Activated gamma-delta T cell treated with Interleukin-2 at 50 U/mL for 16 hours (primary cell): Measurements from ENCODE around the gene HACD2.
A peak's percentile ranks its signal among the peaks of the same experiment; 100 is the strongest.

ENCODE experiments used
- DNase-seq: peaks from one replicate; pipeline ENCODE4 v3.0.0-alpha.2; 2020

Gene HACD2

DNA sequence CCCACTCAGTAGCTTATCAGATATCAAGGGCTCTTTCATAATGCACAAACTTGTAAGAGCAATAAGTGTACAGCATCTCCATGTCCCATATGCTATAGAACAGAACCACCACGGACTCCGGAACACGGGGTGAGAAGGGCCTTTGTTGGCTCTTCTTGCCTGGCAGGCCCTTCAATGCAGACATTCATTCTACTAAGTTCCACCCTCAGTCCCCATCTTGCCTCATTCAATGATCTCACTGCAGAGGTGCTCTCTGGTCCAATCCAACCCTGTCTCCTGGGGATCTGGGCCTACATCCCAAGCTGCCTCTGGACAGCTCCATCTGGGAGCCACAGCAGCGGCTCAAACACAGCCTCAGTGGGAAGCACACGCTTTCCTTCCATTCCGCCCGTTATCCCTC lies 16.8 kb downstream of the HACD2 start:
- DNase-seq: no peak

DNA sequence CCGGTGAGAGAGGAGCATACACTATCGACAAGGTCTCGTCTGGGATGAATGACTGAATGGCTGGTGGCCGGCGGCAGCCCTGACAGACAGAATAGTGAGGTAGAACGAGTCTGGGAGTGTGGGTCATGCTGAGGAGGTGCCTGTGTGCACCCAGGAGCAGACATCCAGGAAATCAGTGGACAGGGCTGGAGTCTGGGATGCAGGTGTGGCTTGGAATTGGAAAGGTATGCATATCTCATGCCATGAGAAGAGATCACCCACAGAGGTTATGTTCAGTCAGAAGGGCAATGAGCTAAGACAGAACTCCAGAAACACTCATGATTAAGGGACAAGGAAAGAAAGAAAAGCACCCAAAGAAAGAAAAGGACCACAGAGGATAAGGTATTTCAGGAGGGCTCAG lies 20.8 kb downstream of the HACD2 start:
- no peak for DNase-seq

DNA sequence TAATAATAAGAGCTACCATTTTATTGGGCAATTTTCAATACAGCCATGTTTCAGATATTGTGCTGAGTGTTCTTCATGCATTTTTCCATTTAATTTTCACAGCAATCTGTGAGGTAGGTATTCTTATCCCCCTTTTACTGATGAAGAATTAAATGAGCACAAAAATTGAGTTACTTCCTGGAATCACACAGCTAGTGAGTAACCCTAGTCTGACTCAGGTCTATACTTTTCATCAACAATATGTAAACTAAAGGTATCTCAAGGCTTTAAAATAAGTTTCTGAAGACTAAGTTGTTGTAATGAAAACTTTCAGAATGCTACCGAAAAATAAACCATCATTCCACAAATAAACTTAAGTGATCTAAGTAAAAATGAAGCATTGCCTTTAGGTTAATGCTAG lies 22.3 kb downstream of the HACD2 start:
- no peak for DNase-seq

DNA sequence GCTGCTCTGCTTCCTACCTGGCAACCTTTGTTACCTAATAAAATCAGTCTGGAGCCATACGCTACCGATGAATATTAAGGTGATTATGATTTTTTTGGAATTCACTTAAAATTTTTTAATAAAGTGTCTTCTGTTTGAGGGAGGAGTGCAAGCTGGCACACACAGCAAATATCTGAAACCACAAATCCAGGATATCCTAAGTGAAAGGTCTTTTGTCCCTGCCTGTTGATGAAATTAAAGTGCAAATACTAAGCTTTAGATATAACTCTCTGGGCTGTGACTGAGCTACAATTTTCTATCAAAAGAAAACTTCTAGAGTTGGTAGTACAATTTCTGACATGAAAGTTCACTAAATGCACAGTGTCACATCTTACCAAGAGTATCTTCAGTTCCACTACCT lies 23.7 kb downstream of the HACD2 start:
- no peak for DNase-seq

DNA sequence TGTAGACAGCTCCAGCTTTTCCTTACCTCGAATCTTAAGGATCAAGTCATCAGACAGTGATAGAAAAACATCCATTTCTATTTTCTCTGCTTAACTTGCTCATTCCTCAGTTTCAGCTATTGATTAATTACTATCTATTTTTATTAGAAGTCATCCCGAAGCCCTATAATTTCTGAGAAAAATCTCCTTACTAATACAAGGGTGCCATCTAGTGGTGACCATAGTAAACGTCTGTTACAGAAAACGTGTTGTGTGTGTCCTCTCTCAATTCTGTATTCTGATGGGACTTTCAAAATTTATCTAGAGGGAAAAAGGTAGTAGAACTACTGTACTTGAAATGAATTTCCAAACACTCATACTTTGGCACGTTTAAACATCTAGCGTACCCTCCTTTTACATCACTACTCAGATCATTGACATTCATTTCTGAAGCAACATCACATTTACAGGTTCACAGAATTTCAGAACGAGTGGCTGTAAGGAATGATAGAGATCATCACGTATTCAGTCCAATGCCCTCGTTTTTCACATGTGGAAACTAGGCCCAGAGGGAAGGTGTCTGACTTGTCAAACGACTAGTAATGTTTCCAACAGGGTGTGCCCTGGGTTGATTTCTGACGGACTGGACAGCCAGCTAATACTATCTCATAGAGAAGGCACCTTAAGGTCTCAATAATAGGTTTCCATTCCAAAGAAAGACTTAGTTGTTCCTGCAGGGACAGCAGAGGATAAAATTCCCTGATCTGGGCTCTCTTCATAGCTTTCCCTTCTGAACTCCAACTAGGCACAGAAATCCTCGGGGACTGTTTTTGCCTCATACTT lies 25.6 kb downstream of the HACD2 start:
- peak; percentile 8 for DNase-seq

DNA sequence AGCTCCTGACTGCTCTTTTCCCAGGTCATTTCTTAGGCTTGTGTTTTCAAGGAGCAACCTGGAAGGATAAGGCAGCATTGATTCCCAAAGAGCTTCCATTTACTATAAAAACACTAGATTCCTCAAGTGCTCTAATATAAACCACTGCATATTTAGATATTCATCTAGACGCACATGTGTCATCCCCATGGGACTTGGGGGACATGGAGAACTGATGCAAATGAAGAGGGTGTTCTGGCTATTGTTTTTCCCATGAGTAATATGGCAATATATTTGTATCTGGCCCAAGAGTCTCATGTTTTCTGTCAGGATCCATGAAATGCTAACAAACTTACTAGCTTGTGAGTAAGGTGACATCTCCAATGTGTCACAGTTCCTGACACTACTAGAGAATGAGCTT lies 31.3 kb downstream of the HACD2 start:
- no peak for DNase-seq

DNA sequence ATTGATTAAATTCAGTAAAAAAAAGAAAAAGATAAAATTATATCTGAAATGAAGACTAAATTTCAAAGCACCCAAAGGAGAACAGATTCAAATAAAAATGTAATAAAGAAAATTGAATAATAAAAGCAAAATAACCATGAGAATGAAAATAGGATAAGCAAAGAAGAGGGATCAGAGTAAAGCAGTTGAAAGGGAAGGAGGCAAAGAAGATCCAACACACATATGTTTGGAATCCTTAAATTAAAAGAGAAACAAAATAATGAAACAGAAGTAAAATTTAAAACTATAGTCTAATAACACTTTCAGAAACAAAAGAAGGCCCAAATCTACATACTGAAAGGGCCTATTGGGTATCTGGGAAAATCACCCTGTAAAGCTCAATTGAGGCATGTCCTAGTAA lies 32.1 kb downstream of the HACD2 start:
- DNase-seq: no peak

DNA sequence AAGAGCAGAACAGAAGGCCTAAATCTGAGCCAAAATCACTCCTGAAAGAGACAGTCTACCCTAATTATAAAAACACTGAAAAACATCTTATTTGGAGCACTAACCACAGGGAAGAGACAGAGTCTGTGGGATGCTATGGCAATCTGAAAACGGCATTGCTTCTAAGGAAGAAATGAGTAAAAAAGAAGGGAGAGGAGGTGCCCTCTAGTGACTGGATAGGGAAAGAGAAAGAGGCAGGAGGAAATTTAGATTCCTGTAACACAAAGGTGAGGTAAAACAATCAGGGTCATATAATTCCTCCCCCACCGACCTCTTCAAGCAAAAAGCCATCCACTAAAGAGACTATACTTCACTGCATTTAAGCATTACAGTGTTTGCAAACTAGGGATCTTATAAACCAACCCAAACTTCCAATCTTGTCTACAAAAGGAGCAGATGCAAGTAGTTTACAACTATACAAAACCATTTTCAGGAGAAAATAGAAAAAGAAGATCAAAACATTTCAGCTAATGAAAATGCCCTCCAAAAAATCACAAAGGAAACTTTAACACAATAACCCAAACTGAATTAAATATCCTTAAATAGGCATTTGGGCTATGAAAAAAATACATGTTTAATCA lies 32.6 kb downstream of the HACD2 start:
- DNase-seq: no peak

DNA sequence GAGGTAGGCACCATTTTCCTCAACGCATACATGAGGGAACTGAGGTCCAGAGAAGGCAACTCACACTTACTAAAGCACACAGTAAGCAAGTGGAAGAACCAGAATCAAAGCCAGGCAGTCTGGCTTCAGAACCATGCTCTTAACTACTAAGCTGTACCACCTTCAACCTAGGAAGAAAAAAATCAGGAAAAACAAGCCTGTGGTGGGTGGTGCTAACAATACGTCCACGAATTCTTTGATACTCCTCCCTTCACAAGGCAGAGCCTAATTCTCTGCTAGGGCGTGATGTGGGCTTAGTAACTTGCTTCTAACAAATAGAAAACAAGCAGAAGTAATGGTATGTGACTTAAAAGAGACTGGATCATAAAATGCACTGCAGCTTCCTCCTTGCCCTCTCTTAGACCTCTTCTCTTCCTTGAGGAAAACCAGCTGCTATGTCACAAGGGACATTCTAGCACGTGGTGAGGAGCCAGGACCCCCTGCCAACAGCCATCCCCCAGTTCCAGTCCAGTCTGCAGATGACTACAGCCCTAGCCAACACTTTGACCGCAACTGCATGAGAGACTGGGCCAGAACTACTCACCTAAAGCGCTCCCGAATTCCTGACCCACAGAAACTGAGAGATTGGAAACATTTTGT lies 36.9 kb downstream of the HACD2 start:
- no peak for DNase-seq

DNA sequence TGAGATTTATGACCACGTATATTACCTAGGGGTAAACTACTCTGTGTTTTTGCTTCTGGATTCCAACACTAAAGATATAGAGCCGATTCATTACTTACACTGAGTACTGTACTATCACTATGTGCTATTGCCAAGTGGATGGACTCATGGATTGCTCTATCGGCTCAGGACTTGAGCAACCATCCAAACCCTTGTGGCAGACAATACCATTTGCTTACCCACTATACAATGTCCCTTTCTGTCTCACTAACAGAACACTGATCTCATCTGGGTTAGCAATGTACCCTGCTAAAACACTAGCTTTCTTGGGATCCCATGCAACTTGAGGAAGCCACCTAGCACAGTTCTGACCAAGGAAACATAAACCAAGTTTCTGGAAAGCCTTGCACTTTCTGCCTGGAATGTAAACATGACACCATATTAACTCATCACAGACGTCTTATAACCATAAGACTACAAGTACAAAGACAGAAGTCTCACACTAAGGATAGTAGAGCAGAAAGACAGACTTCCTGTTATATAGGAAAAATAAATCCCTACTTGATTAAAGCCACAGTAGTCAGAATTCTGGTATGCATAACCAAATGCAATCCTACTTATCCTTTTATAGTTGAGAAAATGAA lies 38.6 kb downstream of the HACD2 start:
- no peak for DNase-seq

DNA sequence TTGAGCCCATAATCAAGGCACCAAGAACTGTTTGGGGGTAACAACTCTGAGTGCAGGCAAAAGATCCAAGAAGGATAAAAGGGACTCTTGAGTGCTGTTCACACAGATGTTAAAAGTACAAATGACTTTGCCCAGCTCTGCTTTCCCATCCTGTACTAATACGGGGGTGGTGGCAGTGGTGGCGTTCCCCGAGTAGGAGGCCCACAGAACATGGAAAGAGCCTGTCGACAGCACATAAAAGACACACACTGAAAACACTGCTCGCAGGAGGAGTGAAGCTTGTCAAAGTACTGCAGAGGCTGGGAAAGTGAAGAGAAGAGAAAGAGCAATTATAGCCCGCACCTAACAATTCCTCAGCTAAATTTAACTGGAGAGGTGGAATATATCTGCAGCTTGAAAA lies 40.9 kb downstream of the HACD2 start:
- no peak for DNase-seq

DNA sequence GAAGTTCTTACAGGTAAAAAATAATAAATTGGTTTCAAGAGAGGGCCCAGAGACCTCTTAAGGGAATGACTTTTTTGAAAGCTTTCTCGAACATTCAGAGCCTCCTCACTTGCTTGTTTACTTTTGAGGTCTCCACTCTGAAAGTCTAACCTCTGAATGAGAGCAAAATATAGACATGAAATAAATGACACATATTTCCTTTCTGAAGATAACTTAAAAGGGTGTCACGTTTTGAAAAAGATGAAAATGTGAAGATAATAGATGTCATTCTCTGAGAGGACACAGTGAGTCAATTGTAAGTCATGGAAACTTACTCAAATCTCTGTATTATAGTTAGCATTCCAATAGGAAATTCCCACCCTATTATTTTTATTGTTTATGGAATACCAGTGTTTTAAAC lies 44.6 kb downstream of the HACD2 start:
- DNase-seq: no peak

DNA sequence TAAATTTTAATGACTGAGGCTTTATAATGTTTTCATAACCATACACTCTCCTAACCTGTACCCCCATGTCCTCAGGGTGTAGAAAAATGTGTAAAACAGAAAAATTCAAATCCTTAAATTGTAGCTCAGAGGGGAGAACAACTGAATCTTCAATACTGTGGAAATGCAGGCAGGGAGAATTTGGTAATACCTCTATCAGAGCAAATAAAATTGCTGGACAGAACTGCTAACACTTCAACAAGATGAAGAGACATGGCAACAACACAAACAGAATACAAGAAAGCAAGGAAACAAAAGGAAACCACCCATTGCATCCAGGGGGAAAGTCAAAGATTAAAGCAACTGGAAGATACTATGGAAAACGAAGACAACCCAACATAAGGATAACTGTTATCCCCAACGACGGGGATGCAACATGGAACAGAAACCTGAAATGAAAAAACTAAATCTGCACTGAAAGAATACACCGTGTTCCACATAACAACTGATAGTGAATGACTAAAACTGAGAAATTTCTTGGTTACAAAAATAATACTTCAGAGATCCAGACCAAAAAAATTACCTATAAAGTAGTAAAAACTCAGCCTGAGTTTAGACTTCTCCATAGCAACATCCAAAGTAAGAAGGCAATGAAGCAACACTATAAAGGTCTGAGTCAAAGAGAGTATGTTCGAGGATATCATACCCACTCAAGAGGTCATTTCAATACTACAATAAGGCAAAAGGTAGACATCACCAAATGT lies 48.5 kb downstream of the HACD2 start:
- DNase-seq: no peak

DNA sequence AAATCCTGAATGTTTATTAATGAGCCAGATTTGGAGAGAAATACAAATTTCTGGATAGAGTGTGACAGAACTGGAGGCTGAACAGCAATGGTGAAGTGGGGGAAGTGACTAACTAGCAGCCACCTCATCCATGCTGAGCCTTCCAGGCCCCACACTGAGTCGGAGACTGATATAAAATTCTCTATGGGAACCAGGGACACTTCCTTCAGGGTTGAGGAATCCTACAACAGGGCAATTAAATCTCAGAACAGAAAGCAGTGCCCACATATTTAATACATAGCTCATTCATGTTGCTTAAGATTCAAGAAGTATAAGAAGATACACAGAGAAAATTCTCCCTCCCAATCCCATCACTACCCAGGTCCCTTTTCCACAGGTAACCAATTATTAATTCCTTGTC lies 49.3 kb downstream of the HACD2 start:
- no peak for DNase-seq

DNA sequence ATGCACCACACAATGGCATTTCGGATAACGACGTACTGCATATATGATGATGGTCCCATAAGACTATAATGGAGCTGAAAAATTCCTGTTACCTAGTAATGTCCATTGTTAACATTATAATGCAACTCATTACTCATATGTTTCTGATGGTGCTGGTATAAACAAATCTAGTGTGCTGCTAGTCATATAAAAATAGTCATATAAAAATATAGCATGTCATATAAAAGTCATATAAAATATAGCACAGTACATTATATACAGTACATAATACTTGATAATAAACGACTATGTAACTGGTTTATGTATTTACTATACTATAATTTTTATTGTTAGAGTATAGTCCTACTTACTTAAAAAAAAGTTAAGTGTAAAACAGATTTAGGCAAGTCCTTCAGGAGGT lies 50.6 kb downstream of the HACD2 start:
- DNase-seq: no peak

DNA sequence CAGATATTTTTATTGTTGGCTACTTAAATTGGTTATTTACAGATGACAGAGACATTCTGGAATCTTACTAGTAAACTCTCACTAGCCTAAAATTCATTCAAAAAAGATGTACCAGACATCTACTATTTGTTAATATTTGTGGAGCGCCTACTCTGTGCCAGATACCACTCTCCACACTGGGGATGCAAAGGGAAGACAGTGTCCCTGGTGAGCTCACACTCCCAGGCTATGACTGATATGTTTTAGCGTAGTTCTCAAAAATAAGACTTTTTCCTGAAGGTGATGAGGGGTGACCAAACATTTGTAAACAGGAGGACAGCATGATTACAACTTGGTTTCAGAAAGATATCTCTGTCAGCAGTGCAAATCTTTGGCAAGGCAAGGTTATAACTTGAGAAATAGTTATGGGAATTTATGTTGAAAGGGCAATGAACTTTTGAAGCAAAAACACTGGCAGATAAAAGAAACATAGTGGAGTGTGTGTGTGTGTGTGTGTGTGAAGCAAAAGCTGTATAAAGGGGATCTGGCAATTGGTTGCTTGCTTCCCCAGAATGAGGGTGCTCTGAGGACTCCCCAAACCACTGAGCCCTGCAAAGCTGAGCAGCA lies 51.2 kb downstream of the HACD2 start:
- DNase-seq: no peak

DNA sequence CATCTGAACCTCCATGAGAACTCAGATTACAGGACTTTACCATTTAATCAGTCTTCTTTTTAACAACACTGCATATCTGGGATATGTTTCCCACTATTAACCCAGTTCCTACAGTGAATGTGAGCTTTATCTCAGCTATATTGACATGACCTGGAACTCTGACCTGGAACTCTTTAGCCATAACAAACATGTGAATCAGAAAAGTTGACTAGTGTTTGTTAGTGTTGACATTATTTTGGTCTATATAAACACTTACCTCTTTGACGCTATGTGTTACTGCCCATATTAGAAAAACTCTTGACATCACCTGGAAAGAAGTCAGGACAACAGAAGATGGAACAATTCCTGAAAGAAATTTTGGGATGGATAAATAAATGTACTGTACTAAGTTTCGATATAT lies 56.7 kb downstream of the HACD2 start:
- no peak for DNase-seq

DNA sequence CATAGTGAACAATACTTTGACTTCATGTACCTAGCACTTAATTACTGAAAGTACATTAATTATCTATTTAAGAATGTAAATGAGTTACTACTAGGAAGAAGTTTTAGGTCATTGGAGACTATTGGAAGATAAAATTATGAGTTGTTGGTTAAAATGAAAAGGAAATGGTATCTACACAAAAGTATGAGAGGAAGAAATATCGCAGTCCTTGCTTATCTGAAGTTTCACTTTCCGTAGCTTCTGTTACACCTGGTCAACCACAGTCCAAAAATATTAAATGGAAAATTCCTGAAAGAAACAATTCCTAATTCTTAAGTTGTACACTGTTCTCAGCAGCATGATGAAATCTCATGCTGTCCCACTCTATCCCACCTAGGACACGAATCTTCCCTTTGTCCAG lies 57.8 kb downstream of the HACD2 start:
- no peak for DNase-seq

DNA sequence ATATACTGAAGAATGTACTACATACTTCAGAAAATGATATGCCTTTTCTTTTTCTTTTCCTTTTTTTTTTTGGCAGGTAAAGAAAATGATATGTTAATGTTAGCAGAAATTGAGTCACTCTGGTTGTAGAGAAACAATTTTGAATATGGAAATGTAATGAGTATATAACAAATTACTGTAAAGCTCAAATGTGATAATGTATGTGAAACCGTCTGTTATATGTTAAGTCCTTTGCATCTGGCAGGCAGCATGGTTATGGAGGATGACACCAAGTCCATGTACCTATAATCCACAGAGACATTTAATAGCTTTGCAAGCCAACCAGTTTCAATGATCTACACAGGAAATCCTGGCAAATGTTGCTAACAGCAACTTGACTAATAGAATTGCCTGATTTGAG lies 58.4 kb downstream of the HACD2 start:
- no peak for DNase-seq

DNA sequence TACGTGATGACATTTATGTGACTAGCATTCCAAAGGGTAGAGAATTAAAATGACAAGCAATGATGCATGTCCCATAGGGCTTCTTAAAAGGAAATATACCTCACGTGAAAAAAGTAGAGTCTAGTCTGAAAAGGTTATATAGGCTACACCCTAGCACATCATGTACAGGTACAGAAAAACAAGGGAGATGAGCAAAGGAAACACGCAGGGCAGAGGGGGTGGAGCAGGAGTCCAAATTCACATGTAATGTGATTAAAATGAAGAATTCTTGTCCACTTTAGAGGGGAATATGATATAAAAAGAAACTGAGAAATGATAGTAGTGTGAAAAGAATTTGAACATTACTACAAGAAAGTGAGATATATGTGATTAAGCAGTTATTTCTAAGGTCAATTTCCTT lies 59.4 kb downstream of the HACD2 start:
- no peak for DNase-seq

DNA sequence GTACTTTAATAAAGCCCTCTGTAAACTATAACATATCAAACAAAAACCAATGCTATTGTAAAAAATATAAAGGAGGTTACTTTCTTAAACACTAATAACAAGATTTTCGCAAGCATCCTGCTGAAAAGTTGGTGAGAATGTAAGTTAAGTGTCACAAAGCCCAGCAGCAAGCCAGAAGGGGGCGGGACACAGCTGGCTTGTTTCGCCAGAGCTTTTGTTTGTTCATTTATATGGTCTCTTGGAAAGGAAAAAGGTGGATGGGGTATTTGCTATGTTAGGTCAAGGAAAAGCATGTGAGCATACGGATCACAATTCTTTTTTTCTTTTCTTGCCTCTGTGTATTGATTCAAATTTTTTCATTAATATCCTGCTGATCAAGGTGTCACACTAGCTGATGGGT lies 59.9 kb downstream of the HACD2 start:
- no peak for DNase-seq

DNA sequence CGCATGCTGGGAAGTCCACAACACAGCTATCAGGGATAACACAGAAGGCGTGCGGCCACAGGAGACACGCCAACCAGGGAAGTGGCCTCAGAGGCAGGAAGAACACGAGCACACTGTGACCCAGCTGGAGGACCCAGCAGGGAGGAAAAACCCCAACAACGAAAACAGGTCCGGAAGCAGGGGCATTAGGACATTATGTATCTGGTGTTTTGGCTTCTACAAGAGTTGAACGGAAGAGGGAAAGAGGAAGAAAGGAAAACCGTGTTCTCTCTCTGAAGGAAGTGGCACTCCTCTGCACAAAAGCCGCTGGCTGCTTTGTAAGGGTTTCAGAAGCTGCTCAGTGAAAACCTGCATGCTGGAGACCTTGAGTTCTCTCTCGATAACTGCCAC lies 61.8 kb downstream of the HACD2 start:
- no peak for DNase-seq
